Measurements from ENCODE around the gene AP1S3. TPM values are rescaled to one million over a fixed set of nuclear protein-coding genes. Genes with fewer than 3 reads are reported as not detected.
"Not testable (repeated sequence)": the region's sequence is repeated elsewhere in the genome, so short reads cannot be mapped to it uniquely, and the experiment has no call there.

Gene AP1S3
- total RNA-seq, 1 donor from 2014 or later = 0.47 TPM

DNA sequence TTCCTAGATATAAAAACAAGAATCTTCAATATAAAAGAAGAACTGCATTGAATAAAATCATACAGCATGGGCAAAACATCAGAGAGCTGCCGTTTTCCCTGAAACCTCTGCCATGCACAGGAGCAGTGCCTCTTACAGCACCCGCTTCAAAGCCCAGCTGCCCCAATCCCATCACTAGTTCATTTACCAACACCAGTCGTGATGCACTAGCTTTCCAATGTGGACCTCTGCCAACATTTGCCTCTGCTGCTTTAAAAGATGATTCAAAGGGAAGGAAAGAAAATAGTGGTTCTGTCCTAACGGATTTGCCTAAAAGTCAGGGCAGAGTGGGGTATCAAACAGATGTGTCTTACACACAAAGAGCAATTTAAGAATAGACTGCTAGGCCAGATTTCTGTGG is 43.4 kb upstream of the AP1S3 start:
- Histone ChIP-seq H3K36me3 (peaks cover 93% of the 10 kb centered on the region), H3K9me3 (replicated peaks) (no peaks in the 10 kb centered on the region), H3K27ac (replicated peaks) (no peak overlapping the region), H3K4me3 (no peak overlapping the region), H3K27me3 (ENCODE audit: low read depth) (no peaks in the 10 kb centered on the region), H3K4me1 (no peaks in the 10 kb centered on the region)
- no peak for DNase-seq
- TF ChIP-seq, protein P1, sequence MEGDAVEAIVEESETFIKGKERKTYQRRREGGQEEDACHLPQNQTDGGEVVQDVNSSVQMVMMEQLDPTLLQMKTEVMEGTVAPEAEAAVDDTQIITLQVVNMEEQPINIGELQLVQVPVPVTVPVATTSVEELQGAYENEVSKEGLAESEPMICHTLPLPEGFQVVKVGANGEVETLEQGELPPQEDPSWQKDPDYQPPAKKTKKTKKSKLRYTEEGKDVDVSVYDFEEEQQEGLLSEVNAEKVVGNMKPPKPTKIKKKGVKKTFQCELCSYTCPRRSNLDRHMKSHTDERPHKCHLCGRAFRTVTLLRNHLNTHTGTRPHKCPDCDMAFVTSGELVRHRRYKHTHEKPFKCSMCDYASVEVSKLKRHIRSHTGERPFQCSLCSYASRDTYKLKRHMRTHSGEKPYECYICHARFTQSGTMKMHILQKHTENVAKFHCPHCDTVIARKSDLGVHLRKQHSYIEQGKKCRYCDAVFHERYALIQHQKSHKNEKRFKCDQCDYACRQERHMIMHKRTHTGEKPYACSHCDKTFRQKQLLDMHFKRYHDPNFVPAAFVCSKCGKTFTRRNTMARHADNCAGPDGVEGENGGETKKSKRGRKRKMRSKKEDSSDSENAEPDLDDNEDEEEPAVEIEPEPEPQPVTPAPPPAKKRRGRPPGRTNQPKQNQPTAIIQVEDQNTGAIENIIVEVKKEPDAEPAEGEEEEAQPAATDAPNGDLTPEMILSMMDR (IDR thresholded peaks at IDR 0.05; ENCODE audit: borderline replicate concordance) = no peak
- intact Hi-C loops (cut with micrococcal nuclease) = no loop called here

DNA sequence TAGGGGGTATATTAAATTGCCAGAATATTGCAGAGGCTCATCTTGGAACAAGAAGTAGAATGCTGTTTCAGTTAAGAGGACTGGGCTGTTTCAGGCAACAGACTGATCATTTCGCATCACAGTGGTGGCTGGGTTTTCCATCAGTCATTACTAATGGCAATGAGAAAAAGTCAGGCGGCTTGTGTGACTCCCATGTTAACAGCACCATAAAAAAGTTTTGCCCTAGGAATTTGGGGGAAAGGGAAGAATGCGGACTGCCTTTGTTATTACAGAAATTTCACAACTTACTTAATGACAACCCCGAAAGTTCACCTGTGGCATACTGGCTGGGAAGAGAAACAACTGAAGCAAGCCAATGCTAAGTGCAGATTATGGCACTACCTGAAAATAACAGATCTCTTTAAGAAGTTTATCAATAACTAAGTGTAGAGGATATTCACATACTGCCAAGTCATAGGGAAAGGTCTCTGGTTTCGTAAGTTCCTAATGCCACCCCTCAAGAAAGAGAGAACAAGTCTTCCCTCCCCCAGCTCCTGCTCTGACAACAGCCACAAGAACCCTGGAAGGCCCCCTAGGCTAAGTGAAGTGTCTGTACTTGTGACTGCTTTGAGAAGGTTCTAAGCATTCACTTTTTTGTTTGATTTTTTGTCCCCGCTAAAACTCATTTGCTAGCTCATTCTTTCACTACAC is 40.5 kb upstream of the AP1S3 start:
- no peak for DNase-seq
- Histone ChIP-seq H3K27ac (replicated peaks) (no peak overlapping the region), H3K4me1 (no peaks in the 10 kb centered on the region), H3K27me3 (ENCODE audit: low read depth) (no peaks in the 10 kb centered on the region), H3K9me3 (replicated peaks) (no peaks in the 10 kb centered on the region), H3K36me3 (peaks cover 100% of the 10 kb centered on the region), H3K4me3 (no peak overlapping the region)
- TF ChIP-seq, protein P1 (IDR thresholded peaks at IDR 0.05; ENCODE audit: borderline replicate concordance) = no peak
- intact Hi-C loops (cut with micrococcal nuclease) = no loop called here

- TF ChIP-seq, protein P1 (IDR thresholded peaks at IDR 0.05; ENCODE audit: borderline replicate concordance) = no peak
- H3K36me3 ChIP-seq = peaks cover 72% of the 10 kb centered on the region
- H3K27ac ChIP-seq (replicated peaks) = no peak overlapping the region
- DNase-seq = no peak
- intact Hi-C loops (cut with micrococcal nuclease) = no loop called here
- H3K9me3 ChIP-seq (replicated peaks) = no peaks in the 10 kb centered on the region
- no peak overlapping the region for H3K4me3 ChIP-seq
- no peaks in the 10 kb centered on the region for H3K4me1 ChIP-seq
- H3K27me3 ChIP-seq (ENCODE audit: low read depth) = no peaks in the 10 kb centered on the region
Measured at GRCh38 chr2:223873672-223874071, 36.3 kb upstream of the AP1S3 start.

GRCh38 chr2:223872772-223873171 is 35.4 kb upstream of the AP1S3 start:
- H3K27ac ChIP-seq (replicated peaks); H3K4me3 ChIP-seq; DNase-seq; H3K9me3 ChIP-seq (replicated peaks); H3K27me3 ChIP-seq (ENCODE audit: low read depth); H3K4me1 ChIP-seq; intact Hi-C loops (cut with micrococcal nuclease): not testable (repeated sequence)
- peaks cover 63% of the 10 kb centered on the region for H3K36me3 ChIP-seq

- H3K9me3 ChIP-seq (replicated peaks); H3K4me3 ChIP-seq; H3K4me1 ChIP-seq; H3K27ac ChIP-seq (replicated peaks); intact Hi-C loops (cut with micrococcal nuclease); H3K27me3 ChIP-seq (ENCODE audit: low read depth); DNase-seq: not testable (repeated sequence)
- peaks cover 51% of the 10 kb centered on the region for H3K36me3 ChIP-seq
Measured at GRCh38 chr2:223871661-223872060, 34.3 kb upstream of the AP1S3 start.

- intact Hi-C loops (cut with micrococcal nuclease) = no loop called here
- no peak for DNase-seq
- Histone ChIP-seq H3K27me3 (ENCODE audit: low read depth) (no peaks in the 10 kb centered on the region), H3K27ac (replicated peaks) (no peak overlapping the region), H3K4me1 (no peaks in the 10 kb centered on the region), H3K9me3 (replicated peaks) (no peaks in the 10 kb centered on the region), H3K4me3 (no peak overlapping the region), H3K36me3 (peaks cover 45% of the 10 kb centered on the region)
- TF ChIP-seq, protein P1 (IDR thresholded peaks at IDR 0.05; ENCODE audit: borderline replicate concordance) = no peak
Measured at GRCh38 chr2:223870840-223871611, 33.6 kb upstream of the AP1S3 start.

Measured in left ventricle myocardium inferior (tissue), 1 donor.